GM12891 (cell line): ENCODE results near the gene TRIM13.

Experiments
- DNase-seq: peaks from one replicate; pipeline ENCODE4 v3.0.0; 2011; ENCODE audit warnings: low spot score; ENCODE audit not compliant: insufficient read length
- FAIRE-seq: peaks from 2 replicates; lab custom pipeline; 2011; peaks lifted over from hg19 to GRCh38; lab: Jason Lieb, UNC
- PAX5 ChIP-seq: IDR thresholded peaks from 2 replicates; pipeline ENCODE4 v1.6.1; 2011; ENCODE audit warnings: low read length, moderate library complexity, mild to moderate bottlenecking; ENCODE audit not compliant: insufficient read depth, severe bottlenecking
- POLR2A ChIP-seq: IDR thresholded peaks from 2 replicates; pipeline ENCODE4 v1.6.1; 2011; ENCODE audit warnings: low read depth, low read length, control low read depth
- POLR2AphosphoS5 ChIP-seq: IDR thresholded peaks from 2 replicates; pipeline ENCODE4 v1.6.1; 2011; ENCODE audit warnings: low read depth, low read length, control low read depth
- POU2F2 ChIP-seq: IDR thresholded peaks from 2 replicates; pipeline ENCODE4 v1.6.1; 2011; ENCODE audit warnings: low read depth, mild to moderate bottlenecking, control low read depth, low read length, moderate library complexity
- SPI1 ChIP-seq: IDR thresholded peaks from 2 replicates; pipeline ENCODE4 v1.6.1; 2011; ENCODE audit warnings: low read depth, low read length, control low read depth
- TAF1 ChIP-seq: IDR thresholded peaks from 2 replicates; pipeline ENCODE4 v1.6.1; 2011; ENCODE audit warnings: low read depth, low read length, control low read depth

The TRIM13 gene

GRCh38 chr13:50015258-50015657 is 18.4 kb downstream of the TRIM13 start, which contains the start of gene KCNRG:
TSS of gene KCNRG (plus strand) at chr13:50015444. CDS start at chr13:50015494, 50 bp downstream.
- TF ChIP-seq POLR2A, result no peak
- TF ChIP-seq POU2F2, result no peak
- TF ChIP-seq TAF1, result no peak
- TF ChIP-seq SPI1, result no peak
- TF ChIP-seq POLR2AphosphoS5, result no peak
- no peak for TF ChIP-seq PAX5
- DNase-seq, result no peak
- FAIRE-seq, result no peak

- no peak for TF ChIP-seq POLR2A
- no peak for TF ChIP-seq TAF1
- no peak for TF ChIP-seq SPI1
- DNase-seq (no peak), FAIRE-seq (peak; percentile 43)
Measured at GRCh38 chr13:50015750-50016149, 18.9 kb downstream of the TRIM13 start.

GRCh38 chr13:50016444-50016843 is 19.6 kb downstream of the TRIM13 start:
- TF ChIP-seq POLR2AphosphoS5, result no peak
- TF ChIP-seq SPI1, result no peak
- no peak for TF ChIP-seq POLR2A
- TF ChIP-seq POU2F2, result no peak
- no peak for TF ChIP-seq TAF1
- TF ChIP-seq PAX5, result no peak
- no peak for DNase-seq
- FAIRE-seq, result no peak

- DNase-seq, result no peak
- no peak for FAIRE-seq
- TF ChIP-seq SPI1, result no peak
- no peak for TF ChIP-seq POU2F2
- no peak for TF ChIP-seq POLR2AphosphoS5
- no peak for TF ChIP-seq POLR2A
- no peak for TF ChIP-seq TAF1
- no peak for TF ChIP-seq PAX5
Measured at GRCh38 chr13:50017819-50018218, 21.0 kb downstream of the TRIM13 start.

- DNase-seq (no peak), FAIRE-seq (no peak)
- TF ChIP-seq POLR2A (no peak), SPI1 (no peak), POU2F2 (no peak)
Measured at GRCh38 chr13:50025436-50025835, 28.6 kb downstream of the TRIM13 start.

GRCh38 chr13:50026788-50027473 is 30.1 kb downstream of the TRIM13 start:
- peak; percentile 29 for DNase-seq
- TF ChIP-seq PAX5 (no peak), SPI1 (peak; percentile 96)
- FAIRE-seq, result peak; percentile 88

GRCh38 chr13:50030315-50030714 is 33.5 kb downstream of the TRIM13 start:
- FAIRE-seq (no peak), DNase-seq (no peak)
- TF ChIP-seq POLR2AphosphoS5, result no peak

DNA sequence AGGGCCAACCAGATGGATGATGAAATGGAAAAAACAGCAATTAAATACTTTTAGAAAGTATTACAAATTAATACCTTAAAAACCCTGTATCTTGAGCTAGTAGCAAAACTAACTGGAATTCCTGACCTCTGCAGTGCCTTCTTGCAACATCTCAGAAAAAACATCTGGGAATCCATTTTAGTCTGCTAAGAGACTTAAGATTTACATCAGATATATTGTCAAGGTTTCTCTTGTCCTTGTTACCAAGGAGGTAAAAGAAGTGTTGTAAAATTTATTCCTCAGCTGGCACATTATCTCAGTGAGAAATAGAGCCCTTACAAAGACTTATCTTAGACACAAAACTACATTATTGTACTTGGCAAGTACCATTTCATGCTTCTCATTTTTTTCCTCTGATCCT is 36.9 kb downstream of the TRIM13 start:
- TF ChIP-seq POLR2A (no peak), SPI1 (no peak), TAF1 (no peak), PAX5 (no peak)
- FAIRE-seq, result no peak
- DNase-seq, result no peak

DNA sequence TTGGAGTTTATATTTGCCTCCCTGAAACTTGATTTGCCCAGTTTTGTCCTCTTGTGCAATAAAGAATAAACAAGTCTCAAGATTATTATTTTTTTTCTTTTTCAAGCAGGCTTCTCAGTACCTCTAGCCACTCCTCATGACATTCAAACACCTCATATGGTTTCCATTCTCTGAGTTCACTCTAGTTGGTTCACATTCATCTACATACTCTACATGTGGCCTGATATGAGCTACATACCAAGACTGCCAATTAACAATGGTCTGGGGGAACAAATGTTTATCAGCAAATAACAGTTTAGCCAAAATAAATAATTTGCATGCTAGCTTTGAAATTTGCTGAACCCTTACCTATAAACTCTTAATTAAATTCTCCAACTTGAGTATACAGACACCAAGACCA is 40.9 kb downstream of the TRIM13 start:
- FAIRE-seq, result peak; percentile 38
- DNase-seq, result no peak
- TF ChIP-seq POU2F2 (no peak), PAX5 (no peak), SPI1 (no peak), TAF1 (no peak), POLR2A (no peak), POLR2AphosphoS5 (no peak)

DNA sequence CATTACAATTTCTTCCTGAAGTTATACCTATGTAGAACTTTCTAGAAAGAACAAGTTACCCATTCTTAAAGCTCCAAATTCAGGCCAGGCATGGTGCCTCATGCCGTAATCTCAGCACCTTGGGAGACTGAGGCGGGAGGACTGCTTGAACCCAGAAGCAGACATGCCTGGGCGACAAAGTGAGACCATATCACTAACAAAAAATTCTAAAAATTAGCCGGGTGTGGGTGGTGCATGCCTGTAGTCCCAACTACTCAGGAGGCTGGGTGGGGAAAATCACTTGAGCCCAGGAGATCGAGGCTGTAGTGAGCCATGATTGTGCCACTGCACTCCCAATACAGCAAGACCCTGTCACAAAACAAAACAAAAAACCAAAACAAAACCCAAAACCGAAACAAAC is 41.4 kb downstream of the TRIM13 start:
- DNase-seq (no peak), FAIRE-seq (no peak)
- no peak for TF ChIP-seq PAX5
- TF ChIP-seq POLR2AphosphoS5, result no peak
- no peak for TF ChIP-seq TAF1
- TF ChIP-seq POU2F2, result no peak
- TF ChIP-seq POLR2A, result no peak
- no peak for TF ChIP-seq SPI1

DNA sequence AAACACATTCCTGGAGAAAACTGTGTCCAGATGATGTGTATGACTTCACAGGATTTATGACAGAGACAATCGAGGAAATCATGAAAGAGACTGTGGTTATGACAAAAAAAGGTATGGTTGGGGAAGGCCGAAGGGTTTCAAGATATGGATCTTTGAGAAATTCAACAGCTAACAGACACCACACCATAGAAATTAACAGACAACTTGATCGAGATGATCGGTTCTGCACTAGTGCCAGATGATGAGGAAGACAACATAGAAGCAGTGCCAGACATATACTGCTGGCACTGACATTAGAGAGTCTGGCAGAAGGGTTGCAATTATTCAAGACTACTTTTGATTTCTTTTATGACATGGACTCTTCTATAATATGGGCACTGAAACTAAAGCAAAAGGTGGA is 55.6 kb downstream of the TRIM13 start:
- DNase-seq (no peak), FAIRE-seq (no peak)
- no peak for TF ChIP-seq TAF1
- TF ChIP-seq PAX5, result no peak
- TF ChIP-seq POU2F2, result no peak
- no peak for TF ChIP-seq SPI1

DNA sequence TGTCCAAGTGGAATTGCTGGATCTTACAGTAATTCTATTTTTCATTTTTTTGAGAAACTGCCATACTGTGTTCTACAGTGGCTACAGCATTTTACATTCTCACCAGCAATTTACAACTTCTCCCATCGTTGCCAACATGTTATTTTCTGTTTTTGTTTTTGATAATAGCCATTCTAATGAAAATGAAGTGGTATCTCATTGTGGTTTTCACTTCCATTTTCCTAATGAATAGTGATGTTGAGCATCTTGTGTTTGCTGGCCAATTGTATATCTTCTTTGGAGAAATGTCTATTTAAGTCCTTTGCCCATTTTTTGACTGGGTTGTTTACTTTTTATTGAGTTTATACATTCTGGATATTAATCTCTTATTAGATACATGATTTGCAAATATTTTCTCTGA is 57.0 kb downstream of the TRIM13 start:
- DNase-seq, result no peak
- FAIRE-seq, result peak; percentile 26
- TF ChIP-seq TAF1 (no peak), SPI1 (peak; percentile 25; the same call in 1 of the 2 replicates)
